Measurements from ENCODE around the gene LRRC10.

The LRRC10 gene

DNA sequence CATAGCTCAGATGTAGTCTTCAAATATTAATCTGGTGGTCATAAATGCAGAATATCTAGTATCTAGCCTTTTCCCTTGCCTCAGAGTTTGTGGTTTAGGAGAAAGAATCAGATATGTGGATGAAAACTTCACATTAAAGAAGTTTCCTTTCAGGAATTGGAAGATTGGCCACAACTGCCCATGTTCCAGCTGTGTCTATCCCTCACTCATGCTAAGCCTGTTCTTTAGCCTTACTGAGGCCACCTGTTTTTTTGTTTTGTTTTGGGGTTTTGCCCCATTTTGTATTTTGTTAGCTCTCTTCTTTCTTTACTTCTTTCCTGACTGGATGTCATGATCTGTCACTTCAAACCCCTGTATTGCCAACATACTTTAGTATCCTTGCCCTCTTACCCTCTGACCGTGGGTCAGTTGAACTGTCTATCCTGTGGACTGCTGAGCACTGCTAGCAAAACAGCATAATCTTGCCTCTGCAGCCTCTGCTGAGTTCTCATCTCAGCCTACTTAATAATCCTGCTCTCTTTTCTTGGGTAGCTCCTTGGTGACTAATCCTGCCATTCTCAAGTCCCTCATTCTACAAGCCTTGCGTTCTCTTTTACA, 47.4 kb downstream of the LRRC10 start:
- no peak for DNase-seq

Data from stimulated activated CD4-positive, alpha-beta T cell treated with anti-CD3 and anti-CD28 coated beads, Interleukin-4, amount 100 ng/mL, for 24 hours (primary cell).